GM19468 (cell line): Measurements from ENCODE around the gene ASRGL1.

Experiments
- ATAC-seq: cut with Tn5 transposase; IDR thresholded peaks from one replicate; pipeline ENCODE4 v1.9.1; 2021; ENCODE audit warnings: mild to moderate bottlenecking, moderate library complexity, moderate number of reproducible peaks; ENCODE audit not compliant: unreplicated experiment; ENCODE audit errors: extremely low read depth

Gene ASRGL1

DNA sequence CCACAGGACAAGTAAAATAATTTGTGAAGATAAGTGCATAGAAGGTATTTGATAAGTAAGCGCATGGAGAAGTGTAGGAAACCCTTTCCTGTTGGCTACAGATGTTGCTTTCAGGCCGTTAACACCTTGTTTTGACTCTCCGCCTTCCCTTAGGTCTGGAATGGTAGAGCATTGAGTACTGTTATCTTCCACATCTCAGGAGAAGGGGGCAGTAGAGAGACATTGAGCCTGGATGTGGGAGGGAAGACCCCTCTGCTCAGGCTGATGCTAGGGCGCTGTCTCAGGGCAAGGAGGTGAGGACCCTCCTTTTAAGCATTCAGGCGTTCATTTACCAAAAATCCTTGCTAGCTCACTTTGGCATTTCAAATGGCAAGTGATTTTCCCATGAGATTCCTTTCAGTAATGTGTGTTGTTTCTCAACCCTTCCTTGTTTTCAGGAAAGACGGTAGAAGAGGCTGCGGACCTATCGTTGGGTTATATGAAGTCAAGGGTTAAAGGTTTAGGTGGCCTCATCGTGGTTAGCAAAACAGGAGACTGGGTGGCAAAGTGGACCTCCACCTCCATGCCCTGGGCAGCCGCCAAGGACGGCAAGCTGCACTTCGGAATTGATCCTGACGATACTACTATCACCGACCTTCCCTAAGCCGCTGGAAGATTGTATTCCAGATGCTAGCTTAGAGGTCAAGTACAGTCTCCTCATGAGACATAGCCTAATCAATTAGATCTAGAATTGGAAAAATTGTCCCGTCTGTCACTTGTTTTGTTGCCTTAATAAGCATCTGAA is 54.6 kb downstream of the ASRGL1 start:
- ATAC-seq: no peak

DNA sequence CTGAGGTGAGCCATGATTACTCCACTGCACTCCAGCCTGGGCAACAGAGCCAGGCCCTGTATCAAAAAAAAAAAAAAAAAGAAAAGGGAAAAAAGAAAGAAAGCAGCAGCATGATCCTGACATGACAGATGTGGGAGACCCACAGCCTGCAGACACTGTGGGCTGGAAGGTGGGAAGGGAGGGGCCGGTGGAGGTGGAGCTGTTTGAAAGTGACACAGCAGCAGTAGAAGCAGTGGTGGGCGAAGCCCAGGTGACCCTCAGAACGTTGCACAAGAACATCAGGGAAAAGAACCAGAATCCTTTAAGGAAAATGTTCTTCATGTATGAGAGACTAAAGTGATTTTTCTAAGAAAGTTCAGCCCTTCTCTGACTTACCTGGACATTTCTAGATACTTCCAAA is 55.3 kb downstream of the ASRGL1 start:
- ATAC-seq: no peak

DNA sequence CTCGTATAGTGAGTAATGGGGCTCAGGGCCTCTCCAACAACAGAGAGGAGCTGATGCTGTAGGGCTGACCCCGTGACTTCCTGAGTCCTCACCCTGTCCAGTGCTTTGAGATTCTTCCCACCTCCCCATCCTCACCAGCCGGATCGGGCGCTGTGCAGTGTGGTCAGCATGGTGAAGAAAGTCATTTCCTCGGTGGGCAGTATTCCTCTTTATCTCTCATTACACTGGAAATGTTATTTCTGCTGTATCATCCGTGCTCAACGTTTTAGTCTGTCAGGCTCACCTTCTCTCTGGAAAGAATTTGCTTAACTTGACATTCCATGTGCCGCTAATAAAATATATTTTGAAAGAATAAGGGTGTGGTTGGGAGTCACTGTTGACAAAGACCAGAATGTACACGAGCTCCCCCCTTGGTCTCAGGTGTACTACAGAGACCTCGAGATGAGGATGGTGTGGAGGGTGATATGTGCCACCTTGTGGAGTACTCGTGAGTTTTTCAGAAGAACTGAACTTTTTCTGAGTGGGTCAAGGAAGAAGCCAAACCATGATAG is 55.9 kb downstream of the ASRGL1 start:
- ATAC-seq: no peak

- ATAC-seq: no peak
Measured at GRCh38 chr11:62393735-62394134, 56.5 kb downstream of the ASRGL1 start.

DNA sequence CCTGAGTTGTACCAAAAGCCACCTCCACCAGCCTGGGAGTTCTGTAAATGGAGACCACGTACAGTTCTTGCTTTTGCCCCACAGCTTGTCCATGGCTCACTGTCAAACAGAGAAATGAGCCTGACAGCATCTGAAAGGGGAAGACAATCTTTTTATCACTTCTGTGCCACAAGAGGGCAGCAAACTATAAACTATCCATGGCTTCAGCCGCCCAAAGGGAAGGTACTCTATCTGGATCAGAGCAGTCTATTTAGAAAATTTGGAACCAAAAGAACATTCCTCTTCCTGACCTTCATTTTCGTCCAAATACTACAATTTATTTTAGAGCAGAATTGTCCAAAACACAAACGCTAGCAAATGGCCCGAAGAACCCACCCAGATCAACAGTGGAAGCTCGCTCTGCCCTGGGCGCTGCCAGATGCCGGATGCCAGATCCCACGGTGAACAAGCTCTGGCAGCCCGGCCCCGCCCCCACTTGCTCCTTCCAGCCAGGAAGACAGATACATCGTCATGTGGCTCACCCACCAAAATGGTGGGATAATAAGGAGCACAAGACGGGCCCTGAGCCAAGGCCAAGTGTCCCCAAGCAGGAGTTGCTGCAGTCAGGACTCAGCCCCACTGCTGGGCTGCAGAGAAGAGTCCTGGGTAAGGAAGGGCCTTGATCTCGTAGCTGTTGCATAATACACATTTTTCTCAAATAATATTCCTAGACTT is 57.7 kb downstream of the ASRGL1 start:
- no peak for ATAC-seq

DNA sequence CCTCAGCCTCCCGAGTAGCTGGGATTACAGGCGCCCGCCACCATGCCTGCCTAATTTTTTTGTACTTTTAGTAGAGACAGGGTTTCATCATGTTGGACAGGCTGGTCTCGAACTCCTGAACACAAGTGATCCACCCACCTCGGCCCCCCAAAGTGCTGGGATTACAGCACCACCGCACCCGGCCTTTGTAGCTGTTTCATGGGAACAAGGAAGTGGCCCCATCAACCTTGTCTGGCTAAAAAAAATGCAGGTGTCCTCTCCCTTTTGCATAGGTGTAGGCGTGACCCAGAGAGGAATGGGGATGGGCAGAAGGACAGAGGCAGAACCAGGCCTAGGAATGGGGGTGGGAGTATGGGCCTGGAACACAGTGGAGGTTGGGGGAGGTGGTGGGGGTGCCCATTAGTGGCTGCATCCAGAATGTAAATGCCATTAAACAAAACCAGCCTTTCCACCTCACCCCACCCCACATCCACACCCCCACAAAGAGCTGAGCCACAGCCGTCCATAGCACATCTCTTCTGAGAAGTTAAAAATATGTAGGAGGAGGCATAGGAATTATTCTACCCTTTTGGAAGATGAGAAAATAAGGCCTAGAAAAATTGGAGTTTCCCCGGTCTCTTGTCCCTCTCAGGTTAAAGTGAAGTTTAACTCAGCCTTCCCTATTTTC is 58.8 kb downstream of the ASRGL1 start:
- no peak for ATAC-seq

DNA sequence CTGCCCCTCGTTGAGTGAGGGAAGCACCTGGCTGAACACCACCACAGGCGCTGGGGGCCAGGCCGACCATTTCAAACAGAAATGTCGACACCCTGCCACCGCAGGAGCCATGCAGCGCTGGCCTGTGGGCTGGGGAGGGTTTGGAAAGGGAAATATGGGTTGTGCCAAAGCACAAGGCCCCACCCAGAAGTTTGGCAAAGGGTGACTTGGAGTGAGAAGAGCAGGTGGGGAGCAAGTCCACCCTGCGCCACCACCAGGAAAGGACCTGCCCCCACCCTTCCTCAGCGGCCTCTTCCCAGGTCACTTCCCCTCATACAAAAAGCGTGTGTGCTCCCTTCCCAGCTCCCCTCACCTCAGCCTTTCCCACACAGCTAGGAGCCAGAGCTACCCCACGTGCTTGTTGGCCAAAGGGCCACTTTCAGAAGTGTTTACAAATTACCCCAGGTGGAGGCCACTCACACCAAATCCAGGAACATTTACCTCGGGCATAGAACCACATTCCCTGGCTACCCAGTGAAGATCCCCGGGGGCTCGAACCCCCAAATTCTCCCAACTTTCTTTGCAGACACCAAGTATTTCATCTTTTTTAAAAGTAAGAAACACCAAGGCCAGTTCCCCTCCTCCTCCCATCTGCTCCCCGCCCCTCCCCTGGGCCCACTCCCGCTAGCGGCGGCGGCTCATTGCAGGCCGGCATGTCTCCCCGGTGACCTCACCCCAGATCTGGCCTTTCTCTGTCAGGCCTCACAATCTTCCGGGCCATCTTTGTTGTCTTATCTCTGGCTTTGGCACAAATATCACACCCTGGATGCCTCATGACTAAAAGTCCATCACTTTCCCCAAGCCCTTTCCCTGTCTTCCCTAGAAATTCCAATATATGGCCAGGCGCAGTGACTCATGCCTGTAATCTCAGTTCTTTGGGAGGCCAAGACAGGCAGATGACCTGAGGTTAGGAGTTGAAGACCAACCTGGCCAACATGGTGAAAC is 61.1 kb downstream of the ASRGL1 start:
- ATAC-seq: no peak

- no peak for ATAC-seq
Measured at GRCh38 chr11:62399172-62399877, 62.1 kb downstream of the ASRGL1 start.

DNA sequence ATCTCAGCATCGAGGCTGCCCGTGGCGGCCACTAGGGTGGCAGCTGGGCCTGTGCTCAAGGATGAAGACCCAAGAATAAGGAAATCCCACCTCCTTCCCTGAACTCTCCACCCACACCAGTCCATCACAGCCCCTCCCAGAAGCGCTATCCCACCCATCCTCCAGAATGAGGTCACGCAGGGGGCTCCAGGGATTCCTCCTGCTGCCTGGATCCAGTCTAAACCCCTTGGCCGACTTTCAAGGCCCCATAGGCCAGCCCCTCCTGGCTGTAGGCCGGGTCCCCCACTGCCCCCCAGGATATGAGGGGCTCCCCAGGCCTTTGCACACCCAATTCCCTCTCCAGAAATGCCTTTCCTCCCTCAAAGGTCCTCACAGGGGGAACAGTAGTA is 62.6 kb downstream of the ASRGL1 start:
- no peak for ATAC-seq

DNA sequence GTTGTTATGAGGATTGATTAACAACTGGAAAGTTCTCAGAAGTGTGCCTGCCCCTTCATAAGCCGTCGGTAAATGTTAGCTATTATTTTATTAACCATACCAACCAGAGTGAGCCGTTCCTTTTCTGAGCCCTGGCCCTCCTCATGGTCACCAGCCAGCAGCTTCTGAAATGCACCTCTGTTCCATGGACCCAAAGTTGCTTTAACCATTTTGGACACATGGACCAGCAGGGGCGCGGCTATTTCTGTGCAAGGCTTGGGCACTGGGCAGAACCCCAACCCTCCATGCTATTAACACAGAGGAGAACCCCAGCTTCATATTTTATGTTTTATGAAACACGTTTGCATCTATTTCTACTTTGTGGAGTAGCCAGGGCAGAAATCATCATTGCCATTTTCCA is 63.0 kb downstream of the ASRGL1 start:
- no peak for ATAC-seq

GRCh38 chr11:62400760-62401159 is 63.5 kb downstream of the ASRGL1 start:
- ATAC-seq: no peak

DNA sequence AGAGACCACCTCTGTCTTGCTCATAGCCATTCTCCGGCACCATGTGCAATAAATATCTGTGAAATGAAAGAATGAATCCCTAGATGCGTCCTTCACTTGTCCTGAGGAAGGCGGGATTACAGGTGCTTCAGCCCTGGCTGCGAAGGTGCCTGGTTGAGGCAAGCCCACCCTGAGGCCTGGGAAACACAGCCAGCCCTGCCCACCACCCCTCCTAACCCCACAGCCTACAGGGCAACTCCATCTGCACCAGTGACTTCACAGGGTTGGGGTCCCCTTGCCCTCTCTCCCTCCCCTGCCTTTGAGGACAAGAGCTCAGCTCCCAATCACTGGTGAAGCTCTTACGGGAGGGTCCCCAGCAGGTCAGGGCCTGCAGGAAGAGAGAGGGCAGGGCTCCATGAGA is 64.1 kb downstream of the ASRGL1 start:
- no peak for ATAC-seq

GRCh38 chr11:62401811-62402210 is 64.6 kb downstream of the ASRGL1 start:
- no peak for ATAC-seq

DNA sequence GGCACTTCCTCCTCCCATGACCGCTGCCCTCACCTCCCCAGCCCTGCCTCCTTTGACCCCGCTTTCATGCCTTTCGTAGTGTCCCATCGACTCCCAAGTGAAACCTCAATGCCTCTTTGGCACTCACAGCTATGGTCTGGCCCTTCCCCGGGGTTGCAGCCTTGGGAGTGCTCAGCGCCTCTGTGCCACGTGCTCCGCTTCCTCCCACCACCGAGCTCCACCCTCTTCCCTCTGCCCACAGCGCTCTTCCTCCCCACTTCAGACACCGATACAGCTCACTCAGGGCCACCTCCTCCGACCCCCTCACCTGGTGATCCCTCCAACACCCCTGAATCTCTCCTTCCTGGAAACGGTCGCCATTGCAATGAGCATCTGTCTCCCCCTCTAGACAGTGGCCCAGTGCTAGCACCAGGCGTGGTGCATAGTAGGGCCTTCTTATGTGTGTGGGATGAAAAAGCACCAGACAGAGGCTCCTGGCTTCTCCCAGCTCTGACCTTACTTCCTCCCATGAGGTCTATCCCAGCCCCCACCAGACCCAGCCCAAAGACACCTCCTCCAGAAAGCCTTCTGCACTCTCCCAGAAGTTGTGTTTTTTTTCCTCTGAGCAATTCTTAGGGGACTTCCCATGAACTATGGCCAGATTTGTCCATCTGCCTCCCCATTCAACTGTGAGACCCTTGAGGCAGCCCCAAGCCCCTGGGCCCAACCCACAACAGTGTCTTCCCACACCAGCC is 65.1 kb downstream of the ASRGL1 start:
- ATAC-seq: no peak

DNA sequence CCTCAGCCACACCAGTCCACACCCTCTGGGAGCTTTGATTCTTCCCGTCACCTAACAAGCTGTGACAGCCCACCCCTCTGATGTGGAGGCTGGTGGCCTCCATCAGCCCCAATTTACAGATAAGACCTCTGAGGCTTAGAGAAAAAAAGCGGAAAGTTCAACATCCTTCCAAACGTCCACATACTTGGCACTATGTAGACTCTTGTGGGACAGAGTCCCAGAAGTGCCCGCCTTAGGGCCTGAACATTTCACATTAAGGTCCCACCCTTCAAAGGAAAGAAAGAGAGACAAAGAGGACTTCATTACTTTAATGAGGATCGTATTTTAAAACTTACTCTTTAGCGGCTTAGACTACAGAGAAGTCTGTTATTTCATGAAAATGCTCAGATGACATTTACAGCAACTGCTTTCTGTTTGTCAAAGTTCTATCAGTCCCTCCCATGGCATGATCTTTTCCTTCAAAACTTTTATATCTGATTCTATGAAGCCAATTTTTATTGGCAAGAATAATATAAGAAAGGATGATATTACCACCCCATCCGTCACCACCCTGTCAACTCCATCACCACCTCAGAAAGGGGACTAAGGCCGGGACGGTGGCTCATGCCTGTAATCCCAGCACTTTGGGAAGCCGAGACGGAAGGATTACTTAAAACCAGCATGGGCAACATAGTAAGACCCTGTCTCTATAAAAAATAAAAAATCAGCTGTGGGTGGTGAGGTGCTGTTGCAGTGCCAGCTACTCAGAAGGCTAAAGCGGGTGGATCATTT is 65.9 kb downstream of the ASRGL1 start:
- no peak for ATAC-seq

- no peak for ATAC-seq
Measured at GRCh38 chr11:62404435-62404834, 67.2 kb downstream of the ASRGL1 start.

- ATAC-seq: no peak
Measured at GRCh38 chr11:62404901-62405300, 67.7 kb downstream of the ASRGL1 start.

DNA sequence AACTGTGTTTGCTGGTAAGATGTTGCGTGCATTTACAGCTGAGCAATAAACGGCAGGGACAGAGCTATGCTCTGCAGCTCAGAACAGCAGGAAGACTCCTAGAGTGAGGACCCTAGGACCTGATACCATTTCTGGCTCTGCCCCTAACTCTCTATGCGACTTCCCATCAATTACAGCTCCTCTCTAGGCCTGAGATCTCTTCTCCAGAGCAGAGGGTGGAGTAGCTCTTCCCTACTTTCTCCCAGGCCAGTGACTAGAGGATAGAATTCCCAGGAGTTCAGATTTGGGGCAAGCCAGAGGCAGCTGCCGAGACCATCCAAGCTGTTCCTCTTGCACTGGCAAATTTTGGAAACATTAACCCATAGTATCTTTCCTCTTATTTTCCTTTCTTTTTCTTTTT is 68.8 kb downstream of the ASRGL1 start:
- no peak for ATAC-seq
